Activated B cell treated with CpG ODN at 0.5 μM for 24 hours (primary cell): Measurements from ENCODE around the gene PRKCG. TPM values are rescaled to one million over a fixed set of nuclear protein-coding genes. Genes with fewer than 3 reads are reported as not detected.

ENCODE experiments used
- ATAC-seq: fragments of 200-7000 bp; cut with Tn5 transposase; one replicate; pipeline ENCODE4 v1.10.0; 2021; ENCODE audit warnings: low read depth, mild to moderate bottlenecking, moderate library complexity
- CTCF ChIA-PET: fragments of 350-600 bp; sonication (Branson Sonifier 250); formaldehyde crosslinking; loops from one replicate; lab custom pipeline; 2021; ENCODE audit warnings: antibody characterized with exemption; lab: Charles Lee
- POLR2A ChIA-PET: fragments of 350-600 bp; sonication (Branson Sonifier 250); formaldehyde crosslinking; loops from one replicate; lab custom pipeline; 2021; ENCODE audit warnings: antibody characterized with exemption; lab: Charles Lee
- DNase-seq: peaks from one replicate; pipeline ENCODE4 v3.0.0; 2022
- H3K27ac Mint-ChIP-seq: one replicate; pipeline ENCODE4 v1.8.0; 2020; ENCODE audit warnings: mixed read lengths
- H3K27me3 Mint-ChIP-seq: one replicate; pipeline ENCODE4 v1.8.0; 2021; ENCODE audit warnings: mixed read lengths
- H3K36me3 Mint-ChIP-seq: one replicate; pipeline ENCODE4 v1.8.0; 2021; ENCODE audit warnings: low read depth, mixed read lengths
- H3K4me1 Mint-ChIP-seq: one replicate; pipeline ENCODE4 v1.8.0; 2021; ENCODE audit warnings: mixed read lengths
- H3K4me3 Mint-ChIP-seq: one replicate; pipeline ENCODE4 v1.8.0; 2020; ENCODE audit warnings: mild to moderate bottlenecking, mixed read lengths
- H3K9me3 Mint-ChIP-seq: one replicate; pipeline ENCODE4 v1.8.0; 2020; ENCODE audit warnings: mixed read lengths
- CTCF ChIP-seq: fragments of 200-600 bp; IDR thresholded peaks from one replicate; pipeline ENCODE4 v1.8.0; 2022; ENCODE audit warnings: antibody characterized with exemption, mild to moderate bottlenecking
- intact Hi-C: fragments of 100-400 bp; cut with micrococcal nuclease; formaldehyde crosslinking; loops from one replicate; pipeline ENCODE4 v1.15.1; 2024
- total RNA-seq: library from RNA; stranded (reverse); gene quantifications from 2 replicates; pipeline ENCODE4 v1.2.3, GENCODE V29; 2022

Gene PRKCG
- total RNA-seq, 1 donor from 2014 or later, result not detected

DNA sequence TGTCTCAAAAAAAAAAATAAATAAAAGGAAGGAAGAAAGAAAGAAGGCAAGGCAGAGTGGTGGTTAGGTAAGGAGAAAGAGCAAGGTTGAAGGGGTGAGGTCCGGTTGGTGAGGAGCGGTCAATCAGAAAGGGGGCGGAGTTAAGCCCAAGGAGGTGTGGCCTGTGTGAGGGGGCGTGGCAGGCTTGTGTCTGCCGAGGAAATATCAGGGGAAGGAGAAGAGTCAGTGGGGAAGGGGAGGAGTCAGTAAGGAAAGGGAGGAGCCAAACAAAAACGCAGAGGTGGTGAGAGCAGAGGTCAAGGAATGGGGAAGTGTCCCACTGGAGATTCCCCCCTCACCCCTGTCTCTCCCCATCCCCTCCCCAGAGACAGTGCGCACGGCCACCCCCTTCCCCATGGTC lies 33.0 kb downstream of the PRKCG start:
- H3K27ac Mint-ChIP-seq, result no peak overlapping the region
- intact Hi-C loops, result no loop called here

DNA sequence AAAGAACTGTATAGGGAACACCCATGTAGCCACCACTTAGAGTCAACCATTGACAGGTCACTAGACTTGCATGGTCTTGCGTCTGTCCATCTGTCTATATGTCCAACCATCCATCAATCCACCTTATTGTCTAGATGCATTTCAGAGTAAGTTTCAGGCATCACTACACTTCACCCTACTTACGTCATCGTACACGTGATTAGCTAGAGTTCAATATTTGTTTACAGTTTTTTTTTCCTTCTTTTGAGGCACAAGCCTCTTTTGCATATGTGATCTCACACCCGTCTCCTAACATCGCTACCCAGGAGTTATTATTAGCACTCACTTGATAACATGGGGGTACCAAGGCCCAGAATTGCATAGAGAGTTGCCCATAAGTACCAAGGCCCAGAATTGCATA lies 34.0 kb downstream of the PRKCG start:
- peaks cover 23% of the 10 kb centered on the region for H3K27me3 Mint-ChIP-seq
- POLR2A ChIA-PET, result no interaction called here
- DNase-seq, result no peak

More for the DNA sequence above, 33.0 kb downstream of the PRKCG start:
- no peak for ATAC-seq
- ChIA-PET POLR2A (no interaction called here), CTCF (no interaction called here)
- Mint-ChIP-seq H3K4me3 (no peak overlapping the region), H3K9me3 (peaks cover 4% of the 10 kb centered on the region), H3K27me3 (peaks cover 31% of the 10 kb centered on the region), H3K4me1 (peaks cover under 1% of the 10 kb centered on the region), H3K36me3 (no peaks in the 10 kb centered on the region)
- no peak for TF ChIP-seq CTCF
- DNase-seq, result no peak

GRCh38 chr19:53917356-53917755 lies 35.4 kb downstream of the PRKCG start:
- Mint-ChIP-seq H3K27me3 (peaks cover 11% of the 10 kb centered on the region), H3K4me3 (no peak overlapping the region), H3K4me1 (no peaks in the 10 kb centered on the region), H3K9me3 (peaks cover 4% of the 10 kb centered on the region), H3K27ac (no peak overlapping the region), H3K36me3 (no peaks in the 10 kb centered on the region)
- ATAC-seq (no peak), DNase-seq (no peak)
- intact Hi-C loops, result no loop called here
- ChIA-PET CTCF (no interaction called here), POLR2A (no interaction called here)
- no peak for TF ChIP-seq CTCF

More for the DNA sequence above, 34.0 kb downstream of the PRKCG start:
- intact Hi-C loops, result no loop called here
- TF ChIP-seq CTCF, result no peak
- peaks cover 4% of the 10 kb centered on the region for H3K9me3 Mint-ChIP-seq
- H3K4me1 Mint-ChIP-seq, result no peaks in the 10 kb centered on the region
- no peaks in the 10 kb centered on the region for H3K36me3 Mint-ChIP-seq
- ATAC-seq, result no peak
- no peak overlapping the region for H3K4me3 Mint-ChIP-seq
- CTCF ChIA-PET, result no interaction called here
- no peak overlapping the region for H3K27ac Mint-ChIP-seq

DNA sequence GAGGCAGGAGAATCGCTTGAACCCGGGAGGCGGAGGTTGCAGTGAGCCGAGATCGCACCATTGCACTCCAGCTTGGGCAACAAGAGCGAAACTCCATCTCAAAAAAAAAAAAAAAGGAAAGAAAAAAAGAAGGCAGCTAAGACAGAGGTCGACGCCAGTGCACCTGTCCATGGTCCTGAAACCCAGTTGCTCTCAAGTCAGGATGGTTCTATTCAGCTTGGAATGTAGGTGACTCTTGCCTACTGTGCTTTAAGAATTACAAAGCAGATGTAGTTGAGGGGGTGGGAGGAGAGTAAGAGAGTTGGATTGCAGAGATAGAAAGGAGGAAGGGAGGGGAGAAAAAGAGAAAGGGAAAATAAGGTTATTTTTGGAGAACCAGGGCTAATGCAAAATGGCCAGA lies 45.7 kb downstream of the PRKCG start:
- no peaks in the 10 kb centered on the region for H3K27me3 Mint-ChIP-seq
- H3K9me3 Mint-ChIP-seq, result peaks cover 5% of the 10 kb centered on the region
- no peaks in the 10 kb centered on the region for H3K36me3 Mint-ChIP-seq
- no peak overlapping the region for H3K27ac Mint-ChIP-seq
- ChIA-PET CTCF (no interaction called here), POLR2A (no interaction called here)
- no peak for TF ChIP-seq CTCF
- intact Hi-C loops, result no loop called here
- no peak for ATAC-seq
- no peaks in the 10 kb centered on the region for H3K4me1 Mint-ChIP-seq
- H3K4me3 Mint-ChIP-seq, result no peak overlapping the region
- DNase-seq, result no peak

DNA sequence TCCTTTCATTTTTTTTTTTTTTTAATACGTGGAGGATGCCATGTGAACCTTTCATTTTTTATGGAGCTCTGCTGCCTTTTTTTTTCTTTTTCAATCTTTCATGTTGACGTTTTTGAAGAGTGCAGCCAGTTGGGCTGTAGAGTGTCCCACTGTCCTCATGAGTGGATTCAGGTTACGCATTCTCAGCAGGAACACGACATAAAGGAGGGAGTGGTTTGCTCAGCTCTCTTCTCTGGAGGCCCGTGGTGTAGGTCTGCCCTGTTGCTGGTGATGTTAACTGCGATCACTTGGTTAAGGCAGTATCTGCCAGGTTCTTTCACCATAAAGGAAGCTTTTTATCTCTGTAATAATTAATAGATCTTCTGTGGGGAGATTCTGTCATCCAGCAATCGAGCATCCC lies 54.0 kb downstream of the PRKCG start:
- Mint-ChIP-seq H3K4me1 (no peaks in the 10 kb centered on the region), H3K36me3 (no peaks in the 10 kb centered on the region), H3K27me3 (peaks cover 17% of the 10 kb centered on the region), H3K9me3 (peaks cover 3% of the 10 kb centered on the region), H3K4me3 (no peak overlapping the region), H3K27ac (no peak overlapping the region)
- no peak for TF ChIP-seq CTCF
- ChIA-PET POLR2A (no interaction called here), CTCF (no interaction called here)
- ATAC-seq (no peak), DNase-seq (no peak)
- intact Hi-C loops, result no loop called here
